A673 (cell line): ENCODE results near the gene COG2. TPM values are rescaled to one million over a fixed set of nuclear protein-coding genes. Genes with fewer than 3 reads are reported as not detected.

Experiments
- BruUV-seq: library from RNA; stranded (reverse); fragments of 400-500 nt; replicated peaks from 2 replicates; lab custom pipeline; 2021; lab: Mats Ljungman, UMichigan
- CTCF ChIA-PET: fragments of 300-600 bp; sonication (Branson Sonifier 250); formaldehyde crosslinking; loops from one replicate; lab custom pipeline; 2022; ENCODE audit warnings: antibody characterized with exemption; lab: Charles Lee
- POLR2A ChIA-PET: fragments of 300-600 bp; sonication (Branson Sonifier 250); formaldehyde crosslinking; loops from one replicate; lab custom pipeline; 2022; ENCODE audit warnings: antibody characterized with exemption; ENCODE audit not compliant: low non-redundant PET; lab: Charles Lee
- DNase-seq: peaks from one replicate; pipeline ENCODE4 v3.0.0-alpha.2; 2015; ENCODE audit warnings: low spot score
- H3K27ac ChIP-seq: fragments of 200-600 bp; sonication (generic); 2 replicates; pipeline ENCODE4 v1.5.1; 2016; ENCODE audit warnings: mixed run types, low read depth, mild to moderate bottlenecking, mixed read lengths, antibody characterized with exemption, low read length; ENCODE audit not compliant: poor library complexity, severe bottlenecking
- H3K27me3 ChIP-seq: fragments of 200-600 bp; sonication (generic); replicated peaks from 2 replicates; pipeline ENCODE4 v1.6.1; 2017; ENCODE audit warnings: mixed run types, low read depth, mild to moderate bottlenecking, mixed read lengths, antibody characterized with exemption, low read length; ENCODE audit not compliant: insufficient read depth, poor library complexity
- H3K36me3 ChIP-seq: fragments of 200-600 bp; sonication (generic); 2 replicates; pipeline ENCODE4 v1.6.1; 2016; ENCODE audit warnings: mixed run types, mild to moderate bottlenecking, mixed read lengths, antibody characterized with exemption, low read length; ENCODE audit not compliant: insufficient read depth, poor library complexity, severe bottlenecking
- H3K4me1 ChIP-seq: fragments of 200-600 bp; sonication (generic); 2 replicates; pipeline ENCODE4 v1.6.1; 2017; ENCODE audit warnings: mixed run types, mild to moderate bottlenecking, mixed read lengths, antibody characterized with exemption, low read length; ENCODE audit not compliant: insufficient read depth, poor library complexity, severe bottlenecking
- H3K4me3 ChIP-seq: fragments of 200-600 bp; sonication (generic); 2 replicates; pipeline ENCODE4 v1.5.1; 2016; ENCODE audit warnings: low read depth, mixed run types, mild to moderate bottlenecking, mixed read lengths, low read length; ENCODE audit not compliant: poor library complexity, severe bottlenecking
- H3K9me3 ChIP-seq: fragments of 200-600 bp; sonication (generic); 2 replicates; pipeline ENCODE4 v1.6.1; 2016; ENCODE audit warnings: mixed run types, low read depth, mild to moderate bottlenecking, mixed read lengths, antibody characterized with exemption, low read length; ENCODE audit not compliant: poor library complexity, severe bottlenecking
- CTCF ChIP-seq: fragments of 300-800, 200-600 bp; sonication (generic); conservative IDR thresholded peaks from 2 replicates; pipeline ENCODE4 v1.5.1; 2017; ENCODE audit warnings: low read depth, mild to moderate bottlenecking, antibody characterized with exemption, low read length, moderate library complexity, mixed read lengths
- EZH2 ChIP-seq: fragments of 200-600 bp; sonication (generic); IDR thresholded peaks from 2 replicates; pipeline ENCODE4 v1.6.1; 2017; ENCODE audit warnings: borderline replicate concordance, low read depth, mild to moderate bottlenecking, mixed read lengths, antibody characterized with exemption, low read length; ENCODE audit not compliant: poor library complexity, severe bottlenecking
- intact Hi-C: fragments of 100-400 bp; cut with micrococcal nuclease; formaldehyde crosslinking; loops from one replicate; pipeline ENCODE4 v1.10.0; 2022; ENCODE audit not compliant: unreplicated experiment
- total RNA-seq: library from RNA; stranded (reverse); gene quantifications from 2 replicates; pipeline ENCODE4 v1.2.3, GENCODE V29; 2021

The COG2 gene
- total RNA-seq, 1 experiment from 2014 or later, result 20.3 TPM

- no peak overlapping the region for H3K4me3 ChIP-seq
- DNase-seq, result peak; percentile 38
- no peaks in the 10 kb centered on the region for H3K9me3 ChIP-seq
- CTCF ChIA-PET, result no interaction called here
- H3K4me1 ChIP-seq, result no peaks in the 10 kb centered on the region
- H3K27me3 ChIP-seq, result peaks cover 10% of the 10 kb centered on the region
- no peak for TF ChIP-seq EZH2
- TF ChIP-seq CTCF, result peak; percentile 54
- POLR2A ChIA-PET, result interaction anchor here (0.7 kb wide), 1 partner anchor 11 kb away, joined by 4 read pairs; no protein-coding TSS in a partner anchor
- intact Hi-C loops, result no loop called here
- H3K27ac ChIP-seq, result no peak overlapping the region
- BruUV-seq, result no TSS peak
- H3K36me3 ChIP-seq, result no peaks in the 10 kb centered on the region
These were observed 9.9 kb upstream of the COG2 start for GRCh38 chr1:230632273-230632873.

- Histone ChIP-seq H3K4me1 (no peaks in the 10 kb centered on the region), H3K27me3 (peaks cover 21% of the 10 kb centered on the region), H3K36me3 (no peaks in the 10 kb centered on the region), H3K9me3 (no peaks in the 10 kb centered on the region), H3K4me3 (no peak overlapping the region), H3K27ac (no peak overlapping the region)
- intact Hi-C loops, result no loop called here
- TF ChIP-seq EZH2 (no peak), CTCF (no peak)
- POLR2A ChIA-PET, result no interaction called here
- CTCF ChIA-PET, result no interaction called here
- DNase-seq, result no peak
- no TSS peak for BruUV-seq
These were observed 8.8 kb upstream of the COG2 start for GRCh38 chr1:230633469-230633868.

GRCh38 chr1:230634384-230634783 lies 7.9 kb upstream of the COG2 start:
- ChIA-PET CTCF (no interaction called here), POLR2A (no interaction called here)
- Histone ChIP-seq H3K9me3 (no peaks in the 10 kb centered on the region), H3K4me1 (no peaks in the 10 kb centered on the region), H3K4me3 (no peak overlapping the region), H3K36me3 (no peaks in the 10 kb centered on the region), H3K27ac (no peak overlapping the region), H3K27me3 (peaks cover 30% of the 10 kb centered on the region)
- intact Hi-C loops, result no loop called here
- no TSS peak for BruUV-seq
- TF ChIP-seq CTCF, result no peak
- TF ChIP-seq EZH2, result no peak
- DNase-seq, result no peak
